Measurements from ENCODE around the gene TRMT44.

- TF ChIP-seq CTCF (IDR thresholded peaks at IDR 0.05), result no peak
- TF ChIP-seq POLR2AphosphoS5 (IDR thresholded peaks at IDR 0.05), result no peak
- no peak for TF ChIP-seq POLR2A (IDR thresholded peaks at IDR 0.05)
These were observed 26.2 kb upstream of the TRMT44 start for GRCh38 chr4:8414377-8414776.

Measured in prostate gland (tissue), 2 donors.